ENCODE results near the gene SPATA17.

GRCh38 chr1:217911908-217912307 is 280.8 kb downstream of the SPATA17 start:
- TF ChIP-seq CTCF (IDR thresholded peaks at IDR 0.05) (no peak), POLR2A (IDR thresholded peaks at IDR 0.05) (no peak)
